Embryonic facial prominence (tissue), 1 donor: ENCODE measurements around the gene ZFAND3.
"Not testable (repeated sequence)": the region's sequence is repeated elsewhere in the genome, so short reads cannot be mapped to it uniquely, and the experiment has no call there.

Source experiments
- DNase-seq: peaks from one replicate; pipeline ENCODE4 v3.0.0-alpha.2; 2016; ENCODE audit errors: extremely low spot score

Gene ZFAND3

GRCh38 chr6:37972994-37973757 lies 153.6 kb downstream of the ZFAND3 start:
- DNase-seq, result no peak

DNA sequence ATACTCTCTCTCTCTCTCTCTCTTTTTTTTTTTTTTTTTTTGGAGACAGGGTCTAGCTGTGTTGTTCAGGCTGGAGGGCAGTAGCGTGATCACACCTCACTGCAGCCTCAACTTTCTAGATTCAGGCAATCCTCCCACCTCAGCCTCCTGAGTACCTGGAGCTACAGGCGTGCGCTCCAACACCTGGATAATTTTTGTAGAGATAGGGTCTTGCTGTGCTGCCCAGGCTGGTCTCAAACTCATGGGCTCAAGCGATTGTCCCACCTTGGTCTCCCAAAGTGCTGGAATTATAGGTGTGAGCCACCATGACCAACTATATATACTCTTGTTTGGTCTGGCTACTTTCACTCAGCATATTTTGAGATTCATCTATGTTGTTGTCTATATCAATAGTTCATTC lies 154.9 kb downstream of the ZFAND3 start:
- DNase-seq, result no peak

DNA sequence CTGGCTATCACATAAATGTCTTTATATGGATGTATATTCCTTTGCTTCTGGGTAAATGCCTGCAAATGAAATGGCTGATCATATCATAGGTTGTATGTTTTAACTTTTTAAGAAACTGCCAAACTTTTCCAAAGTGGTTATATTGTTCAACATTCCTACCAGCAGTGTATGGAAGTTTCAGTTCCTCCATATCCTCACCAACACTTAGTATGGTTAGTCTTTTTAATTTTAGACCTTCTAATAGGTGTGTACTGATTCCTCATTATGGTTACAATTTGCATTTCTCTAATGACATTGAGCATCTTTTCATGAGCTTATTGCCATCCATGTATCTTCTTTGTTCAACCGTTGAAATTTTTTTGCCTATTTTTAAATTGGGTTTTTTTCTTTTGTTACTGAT lies 155.4 kb downstream of the ZFAND3 start:
- no peak for DNase-seq

- DNase-seq, result no peak
Measured at GRCh38 chr6:37977715-37978114, 158.2 kb downstream of the ZFAND3 start.

DNA sequence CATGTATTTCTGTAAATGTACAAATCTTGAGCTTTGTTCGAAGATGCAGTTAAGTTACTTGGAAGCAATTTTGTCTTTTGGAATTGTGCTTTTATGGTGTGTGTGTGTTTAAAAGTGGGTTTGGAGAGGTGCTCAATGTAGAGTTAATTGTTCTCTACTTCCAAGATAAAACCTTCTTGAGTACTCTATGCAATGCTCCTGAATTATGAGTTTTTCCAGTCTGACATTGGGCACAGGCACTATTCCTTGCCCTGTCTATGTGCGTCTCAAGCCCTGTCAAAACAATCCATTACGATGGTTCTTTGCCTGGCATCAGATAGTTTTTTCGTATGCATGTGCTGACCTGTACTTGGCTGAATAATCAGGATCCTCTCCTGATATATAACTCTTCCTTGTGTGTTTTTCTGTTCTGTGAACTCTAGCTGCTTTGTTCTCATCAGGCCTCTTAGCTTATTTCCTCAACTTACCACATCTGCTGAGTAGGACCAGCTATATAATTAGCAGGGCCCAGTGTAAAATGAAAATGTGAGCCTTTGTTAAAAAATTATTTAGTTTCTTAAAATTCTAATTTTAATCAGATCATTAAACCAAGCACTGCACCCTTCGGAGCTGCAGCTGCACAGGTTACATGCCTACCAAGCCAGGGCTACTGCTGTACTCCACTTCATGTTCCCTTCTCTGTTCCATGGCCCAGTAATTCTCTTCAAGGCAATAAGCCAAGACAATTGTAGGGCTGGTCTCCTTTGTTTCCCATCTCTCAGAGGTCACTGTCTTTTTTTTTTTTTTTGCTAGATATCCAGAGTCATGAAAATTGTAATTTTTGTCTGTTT lies 160.1 kb downstream of the ZFAND3 start:
- no peak for DNase-seq

DNA sequence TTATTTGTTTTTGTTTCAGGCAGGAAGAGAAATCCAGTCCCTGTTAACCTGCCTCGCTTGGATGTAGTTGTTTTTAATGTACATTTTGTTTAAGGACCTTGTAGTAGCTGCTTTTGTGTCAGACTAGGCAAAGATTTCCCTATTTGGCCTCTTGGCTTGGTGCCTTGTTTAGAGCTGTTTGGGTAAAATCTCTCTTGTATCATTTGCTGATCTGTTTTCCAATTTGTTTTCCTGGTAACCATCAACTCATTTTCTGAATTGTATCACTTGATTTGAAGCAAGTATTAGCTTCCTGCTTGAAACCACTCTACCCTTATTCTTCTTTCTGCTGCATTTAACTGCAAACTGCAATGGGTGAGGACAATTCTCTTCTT lies 160.7 kb downstream of the ZFAND3 start:
- DNase-seq, result no peak

DNA sequence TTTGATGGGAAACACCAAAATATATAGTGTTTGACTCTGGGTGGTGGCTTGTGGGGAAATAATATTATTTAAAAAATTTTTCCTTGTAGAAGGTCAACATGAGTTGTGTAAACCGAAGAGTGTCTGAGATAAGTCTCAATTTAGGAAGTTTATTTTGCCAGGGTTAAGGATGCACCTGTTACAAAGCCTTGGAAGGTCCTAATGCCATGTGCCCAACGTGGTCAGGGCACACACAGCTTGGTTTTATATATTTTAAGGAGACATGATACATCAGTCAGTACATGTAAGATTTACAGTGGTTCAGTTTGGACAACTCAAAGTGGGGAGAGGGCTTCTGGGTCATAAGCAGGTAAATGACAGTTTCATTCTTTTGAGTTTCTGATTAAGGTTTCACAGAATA lies 162.1 kb downstream of the ZFAND3 start:
- DNase-seq, result no peak

- no peak for DNase-seq
Measured at GRCh38 chr6:37982317-37982716, 162.8 kb downstream of the ZFAND3 start.

GRCh38 chr6:37983720-37984501 lies 164.4 kb downstream of the ZFAND3 start:
- DNase-seq, result no peak

DNA sequence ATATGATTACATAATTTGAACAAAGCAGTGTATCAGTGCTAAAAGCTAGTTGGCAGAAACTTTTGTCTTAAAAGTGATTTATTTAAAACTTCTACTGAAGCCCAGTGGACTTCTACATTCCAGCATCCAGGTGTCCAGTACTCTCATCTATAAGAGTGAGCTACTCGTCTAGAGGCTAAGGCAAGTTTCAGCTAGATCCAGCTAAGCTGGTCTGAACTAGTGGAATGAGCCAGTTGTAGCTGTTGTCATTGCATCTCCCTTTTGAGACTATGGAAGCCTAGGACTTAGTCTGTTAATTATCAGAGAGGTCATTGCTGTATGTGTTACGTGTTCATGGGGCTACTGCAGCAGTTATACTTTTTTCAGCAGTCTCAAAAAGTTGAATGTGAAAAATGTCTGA lies 165.1 kb downstream of the ZFAND3 start:
- DNase-seq, result no peak

DNA sequence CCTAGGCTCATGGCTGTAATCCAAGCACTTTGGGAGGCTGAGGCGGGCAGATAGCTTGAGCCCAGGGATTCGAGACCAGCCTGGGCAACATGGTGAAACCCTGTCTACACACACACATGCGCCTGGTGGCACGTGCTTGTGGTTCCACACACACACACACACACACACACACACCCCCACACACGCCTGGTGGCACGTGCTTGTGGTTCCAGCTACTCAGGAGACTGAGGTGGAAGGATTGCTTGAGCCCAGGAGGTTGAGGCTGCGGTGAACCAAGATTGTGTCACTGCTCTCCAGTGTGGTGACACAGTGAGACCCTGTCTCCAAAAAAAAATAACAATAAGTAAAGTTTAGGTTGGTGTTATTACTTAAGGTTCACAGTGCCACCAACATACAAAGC lies 165.8 kb downstream of the ZFAND3 start:
- no peak for DNase-seq

DNA sequence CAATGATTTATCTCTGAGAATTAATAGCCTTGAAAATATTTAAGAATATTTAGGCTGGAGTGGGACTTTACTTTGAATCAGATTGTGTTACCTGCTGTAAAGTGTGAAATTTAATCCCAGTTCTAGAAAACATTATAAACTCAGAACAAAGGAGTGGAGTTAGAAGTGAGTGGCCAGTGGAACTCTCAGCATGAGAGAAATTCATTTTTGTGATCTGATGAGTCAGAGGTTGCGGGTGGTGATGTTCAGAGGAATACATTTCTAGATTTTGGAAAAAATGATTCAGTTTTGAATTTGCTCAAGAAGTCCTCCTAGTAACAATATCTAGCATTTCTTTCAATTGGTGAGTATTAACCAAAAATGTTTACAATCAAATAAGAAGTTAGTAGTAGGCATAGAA lies 167.5 kb downstream of the ZFAND3 start:
- DNase-seq, result no peak

DNA sequence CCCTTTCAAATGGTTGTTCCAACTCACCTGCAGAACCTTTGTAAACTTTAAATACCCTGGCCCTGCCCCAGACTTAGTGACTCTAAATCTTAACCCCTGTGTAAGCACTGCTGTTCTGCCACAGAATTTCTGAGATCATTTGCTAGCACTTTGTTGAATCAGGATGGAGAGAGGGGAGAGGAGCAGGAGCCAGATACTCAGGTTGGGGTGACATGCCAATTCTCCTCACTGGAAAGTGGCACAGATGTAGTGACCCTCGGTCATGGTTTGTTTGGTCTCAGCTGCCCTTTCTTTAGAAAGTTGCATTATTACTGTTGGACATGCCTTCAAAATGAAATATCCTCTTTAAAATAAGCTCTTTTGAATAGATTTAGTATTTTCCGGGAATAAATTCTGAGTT lies 168.0 kb downstream of the ZFAND3 start:
- no peak for DNase-seq

GRCh38 chr6:37988127-37988526 lies 168.6 kb downstream of the ZFAND3 start:
- DNase-seq, result no peak

- DNase-seq, result no peak
Measured at GRCh38 chr6:37988696-37989095, 169.2 kb downstream of the ZFAND3 start.

DNA sequence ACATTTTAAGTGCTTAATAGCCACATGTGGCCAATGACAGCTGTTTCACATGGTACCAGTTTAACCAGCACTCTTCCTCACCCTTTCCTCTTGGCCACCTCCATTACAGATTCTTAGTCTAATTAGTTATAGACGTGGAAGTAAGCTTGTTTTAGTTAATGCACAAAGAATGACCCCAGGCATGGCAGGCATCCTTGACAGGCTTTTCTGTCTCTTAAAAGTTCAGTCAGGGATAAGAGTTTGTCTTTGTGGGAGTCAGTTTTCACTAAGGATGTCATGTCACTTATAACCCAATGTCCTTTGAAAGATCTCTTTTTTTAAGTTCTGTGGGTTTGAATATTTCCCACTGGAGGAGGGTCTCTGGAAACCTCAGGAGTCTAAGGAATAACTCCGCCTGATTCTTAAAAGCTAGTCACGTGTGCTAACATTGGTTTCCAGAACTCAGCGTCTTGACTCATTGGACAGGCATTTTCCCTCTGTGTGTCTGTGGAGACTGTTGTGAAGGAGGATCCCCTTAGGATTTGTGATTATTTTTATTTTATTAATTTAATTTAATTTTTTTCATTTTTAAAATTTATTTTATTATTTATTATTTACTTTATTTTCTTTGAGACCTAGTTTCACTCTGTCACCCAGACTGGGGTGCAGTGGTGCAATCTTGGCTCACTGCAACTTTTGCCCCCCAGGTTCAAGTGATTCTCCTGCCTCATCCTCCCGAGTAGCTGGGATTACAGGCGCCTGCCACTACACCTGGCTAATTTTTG lies 171.4 kb downstream of the ZFAND3 start:
- no peak for DNase-seq

- DNase-seq, result no peak
Measured at GRCh38 chr6:37992749-37993148, 173.2 kb downstream of the ZFAND3 start.

GRCh38 chr6:37993194-37993593 lies 173.7 kb downstream of the ZFAND3 start:
- DNase-seq, result not testable (repeated sequence)

DNA sequence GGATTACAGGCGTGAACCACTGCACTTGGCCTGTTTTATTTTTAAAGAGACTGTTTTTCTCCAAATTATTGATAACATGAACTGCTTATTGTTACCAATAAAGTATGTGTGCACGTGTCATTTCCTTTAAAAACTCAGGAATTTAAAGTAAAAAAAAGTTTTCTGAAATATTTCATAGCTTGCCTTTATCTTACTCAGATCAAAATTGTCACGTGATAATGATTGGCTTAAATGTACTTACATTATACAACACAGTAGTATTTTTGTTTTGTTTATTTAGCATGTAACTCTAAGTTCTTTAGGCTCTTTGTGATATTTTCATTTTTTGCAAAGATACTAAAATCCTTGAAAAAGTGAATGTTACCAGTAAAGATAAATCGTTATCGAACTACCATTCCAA lies 174.1 kb downstream of the ZFAND3 start:
- no peak for DNase-seq

DNA sequence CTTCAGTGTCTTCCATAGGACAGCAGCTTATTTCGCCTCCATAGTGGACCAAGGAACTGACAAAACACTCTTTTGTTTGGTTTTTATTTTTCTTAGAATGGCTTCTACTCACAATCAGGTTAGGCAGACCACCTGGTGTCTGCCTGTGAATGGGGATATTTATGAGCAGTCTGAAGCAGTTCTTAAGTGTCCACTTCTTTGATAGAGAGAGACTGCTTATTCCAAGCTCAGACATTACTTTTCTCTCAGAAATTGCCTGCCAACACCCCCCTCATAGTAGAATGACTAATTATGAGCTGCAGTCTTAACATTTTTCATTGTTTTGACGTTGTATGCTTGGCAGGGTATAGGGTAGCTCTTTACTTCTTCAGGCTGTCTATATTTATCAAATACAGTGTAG lies 174.7 kb downstream of the ZFAND3 start:
- no peak for DNase-seq

DNA sequence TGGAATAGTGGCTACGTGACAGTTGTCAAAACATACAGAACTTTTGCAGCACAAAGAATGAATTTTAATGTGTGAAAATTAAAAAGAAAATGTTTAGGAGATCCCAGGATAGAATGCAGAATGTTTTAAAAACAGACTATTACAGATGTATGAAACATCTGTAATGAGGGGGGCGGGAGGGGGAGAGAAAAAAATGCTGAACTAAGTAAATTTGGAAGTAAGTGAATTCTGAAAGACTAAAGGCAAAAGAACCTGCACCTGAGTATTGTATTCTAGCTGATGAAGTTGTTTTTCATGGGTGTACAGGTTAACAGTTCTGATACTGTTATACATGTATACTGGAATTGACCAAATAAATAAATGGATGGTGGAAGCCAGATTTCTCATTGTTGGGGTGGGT lies 178.8 kb downstream of the ZFAND3 start:
- DNase-seq, result no peak

DNA sequence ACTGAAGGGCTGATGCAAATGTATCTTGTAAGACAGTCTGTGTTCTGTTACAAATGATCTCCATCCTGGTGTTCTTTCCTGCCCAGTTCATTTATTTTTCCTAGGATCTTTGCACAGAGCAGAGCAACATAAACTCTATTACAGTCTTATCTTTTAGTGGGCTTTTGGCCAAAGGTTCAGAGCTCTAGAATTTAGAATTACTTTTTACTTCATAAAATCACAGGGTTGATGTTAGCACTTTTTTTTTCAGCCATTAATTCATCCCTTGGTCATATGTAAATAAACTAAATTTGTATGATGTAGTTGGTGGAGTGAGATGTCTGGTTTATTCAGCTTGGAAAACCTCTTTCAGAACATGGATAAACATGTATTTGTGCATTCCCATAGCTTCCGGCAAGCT lies 181.9 kb downstream of the ZFAND3 start:
- no peak for DNase-seq
